RWPE2 (cell line): ENCODE data around the gene EID1.

Source experiments
- ATAC-seq: fragments of 200-7000 bp; cut with Tn5 transposase; 3 replicates; pipeline ENCODE4 v1.9.1; 2021; ENCODE audit warnings: low read depth
- DNase-seq: peaks from one replicate; pipeline ENCODE4 v3.0.0-alpha.2; 2020; ENCODE audit warnings: low spot score
- H3K27ac ChIP-seq: fragments of 450-650 bp; 2 replicates; pipeline ENCODE4 v1.5.1; 2017; ENCODE audit warnings: mild to moderate bottlenecking; ENCODE audit not compliant: poor library complexity, severe bottlenecking
- H3K27me3 ChIP-seq: fragments of 250-450 bp; sonication (Bioruptor Pico); 2 replicates; pipeline ENCODE4 v1.5.1; 2021; ENCODE audit warnings: mild to moderate bottlenecking, moderate library complexity; ENCODE audit not compliant: insufficient read depth, poor library complexity, severe bottlenecking
- H3K36me3 ChIP-seq: fragments of 250-450 bp; sonication (Bioruptor Pico); 2 replicates; pipeline ENCODE4 v1.5.1; 2020; ENCODE audit warnings: low read depth, mild to moderate bottlenecking, moderate library complexity
- H3K4me1 ChIP-seq: fragments of 250-450 bp; sonication (Bioruptor Pico); 2 replicates; pipeline ENCODE4 v1.5.1; 2021; ENCODE audit warnings: mild to moderate bottlenecking, moderate library complexity; ENCODE audit not compliant: insufficient read depth, poor library complexity, severe bottlenecking
- H3K4me3 ChIP-seq: fragments of 250-450 bp; sonication (Bioruptor Pico); 2 replicates; pipeline ENCODE4 v1.5.1; 2021; ENCODE audit warnings: mild to moderate bottlenecking, moderate library complexity; ENCODE audit not compliant: severe bottlenecking
- H3K9me3 ChIP-seq: fragments of 250-450 bp; sonication (Bioruptor Pico); 2 replicates; pipeline ENCODE4 v1.5.1; 2021; ENCODE audit warnings: mild to moderate bottlenecking, moderate library complexity; ENCODE audit not compliant: severe bottlenecking
- CTCF ChIP-seq: fragments of 450-650 bp; IDR thresholded peaks from one replicate; pipeline ENCODE4 v1.5.1; 2017; ENCODE audit warnings: mild to moderate bottlenecking, moderate library complexity; ENCODE audit not compliant: poor library complexity, severe bottlenecking

The EID1 gene

GRCh38 chr15:48859426-48859825 lies 18.5 kb upstream of the EID1 start:
- Histone ChIP-seq H3K27ac (no peak overlapping the region), H3K4me3 (no peak overlapping the region), H3K9me3 (no peaks in the 10 kb centered on the region), H3K4me1 (no peaks in the 10 kb centered on the region), H3K36me3 (no peaks in the 10 kb centered on the region), H3K27me3 (no peaks in the 10 kb centered on the region)
- no peak for TF ChIP-seq CTCF
- ATAC-seq (no peak), DNase-seq (no peak)

- peak; percentile 69 for ATAC-seq
- Histone ChIP-seq H3K9me3 (no peaks in the 10 kb centered on the region), H3K4me1 (peaks cover 8% of the 10 kb centered on the region), H3K27ac (no peak overlapping the region), H3K27me3 (no peaks in the 10 kb centered on the region), H3K4me3 (no peak overlapping the region), H3K36me3 (no peaks in the 10 kb centered on the region)
- DNase-seq: no peak
- TF ChIP-seq CTCF: peak; percentile 100
These were observed 16.0 kb upstream of the EID1 start for GRCh38 chr15:48861813-48862431.

GRCh38 chr15:48862705-48863104 lies 15.2 kb upstream of the EID1 start:
- Histone ChIP-seq H3K27ac (no peak overlapping the region), H3K27me3 (no peaks in the 10 kb centered on the region), H3K36me3 (no peaks in the 10 kb centered on the region), H3K9me3 (no peaks in the 10 kb centered on the region), H3K4me1 (peaks cover 12% of the 10 kb centered on the region), H3K4me3 (no peak overlapping the region)
- peak; percentile 11; the same call in 1 of the 3 replicates for ATAC-seq
- no peak for DNase-seq
- no peak for TF ChIP-seq CTCF

GRCh38 chr15:48865370-48866079 lies 12.4 kb upstream of the EID1 start:
- TF ChIP-seq CTCF: no peak
- Histone ChIP-seq H3K4me1 (peaks cover 27% of the 10 kb centered on the region), H3K36me3 (no peaks in the 10 kb centered on the region), H3K4me3 (no peak overlapping the region), H3K9me3 (no peaks in the 10 kb centered on the region), H3K27ac (no peak overlapping the region), H3K27me3 (no peaks in the 10 kb centered on the region)
- no peak for ATAC-seq
- DNase-seq: no peak

GRCh38 chr15:48866141-48866563 lies 11.8 kb upstream of the EID1 start:
- no peak overlapping the region for H3K4me3 ChIP-seq
- 0 out of 3 replicates have a peak, but pooled peaks have one; percentile 20 for ATAC-seq
- no peak overlapping the region for H3K27ac ChIP-seq
- no peaks in the 10 kb centered on the region for H3K36me3 ChIP-seq
- H3K4me1 ChIP-seq: peaks cover 27% of the 10 kb centered on the region
- no peak for TF ChIP-seq CTCF
- no peaks in the 10 kb centered on the region for H3K27me3 ChIP-seq
- H3K9me3 ChIP-seq: no peaks in the 10 kb centered on the region
- no peak for DNase-seq
